Testis (tissue), 3 donors: Measurements from ENCODE around the gene FBXW10B. TPM values are rescaled to one million over a fixed set of nuclear protein-coding genes. Genes with fewer than 3 reads are reported as not detected.
"Not testable (repeated sequence)": the region's sequence is repeated elsewhere in the genome, so short reads cannot be mapped to it uniquely, and the experiment has no call there.

Experiments
- DNase-seq: peaks from one replicate; pipeline ENCODE4 v3.0.0-alpha.2; 2019
- H3K27ac ChIP-seq, 2 donors: fragments of 200-600 bp; sonication (generic); one replicate each; pipeline ENCODE4 v1.5.1; 2019
- H3K27me3 ChIP-seq: fragments of 200-600 bp; sonication (generic); one replicate; pipeline ENCODE4 v1.5.1; 2019
- H3K36me3 ChIP-seq: fragments of 200-600 bp; sonication (generic); one replicate; pipeline ENCODE4 v1.5.1; 2017; ENCODE audit warnings: low read depth; ENCODE audit errors: missing control alignments
- H3K4me1 ChIP-seq: fragments of 200-600 bp; sonication (generic); one replicate; pipeline ENCODE4 v1.5.1; 2019
- H3K4me3 ChIP-seq, 2 donors: fragments of 200-600 bp; sonication (generic); one replicate each; pipeline ENCODE4 v1.5.1; 2017 to 2019
- H3K9me3 ChIP-seq: fragments of 200-600 bp; sonication (generic); one replicate; pipeline ENCODE4 v1.5.1; 2017
- CTCF ChIP-seq, 3 experiments: fragments of 450-650 bp in 2 of 3; fragments of 200-600 bp in 1 of 3; sonication (generic) in 1 of 3; IDR thresholded peaks; one replicate each; pipeline ENCODE4 v1.5.1; 2016 to 2019; ENCODE audit warnings: antibody characterized with exemption in 3 of 3, mild to moderate bottlenecking in 2 of 3, moderate library complexity in 1 of 3
- POLR2A ChIP-seq: fragments of 450-650 bp; IDR thresholded peaks from one replicate; pipeline ENCODE4 v1.6.1; 2017; ENCODE audit warnings: antibody characterized with exemption, mild to moderate bottlenecking, moderate library complexity
- WGBS, 2 donors: methylation state at CpG; one replicate each; pipeline ENCODE4 v1.1.5; 2018; 5-methylcytosine and 5-hydroxymethylcytosine counted together
- intact Hi-C: fragments of 100-400 bp; cut with DNase I; formaldehyde crosslinking; loops from one replicate; pipeline ENCODE4 v1.15.1; 2023; ENCODE audit warnings: low total_unique reads
- polyA plus RNA-seq: library from polyadenylated mRNA; stranded (reverse); fragments of 350-450 nt; fragmentation: Illumina TruSeq; extraction: RNeasy Lipid Tissue Mini Kit (QIAGEN cat#74804); gene quantifications from one replicate; pipeline ENCODE4 v1.2.3, GENCODE V29; 2014; ENCODE audit warnings: low read depth, low replicate concordance; ENCODE audit not compliant: insufficient read depth
- total RNA-seq, 2 donors: library from RNA; depleted of rRNA; stranded (reverse); fragments of >200 nt; gene quantifications; one replicate each; pipeline ENCODE4 v1.2.3, GENCODE V29; 2016

The FBXW10B gene
- total and polyA plus RNA-seq, 3 donors from 2014 or later = 6.8 to 20.5 (median 15.9) TPM

- peak overlapping the region; percentile 41 to 63 for H3K4me3 ChIP-seq
Observed at GRCh38 chr17:15649861-15650421, 30.4 kb upstream of the FBXW10B start.

GRCh38 chr17:15648386-15648785 lies 28.9 kb upstream of the FBXW10B start:
- Histone ChIP-seq H3K4me1 (peaks cover 16% of the 10 kb centered on the region), H3K36me3 (no peaks in the 10 kb centered on the region), H3K4me3 (peak overlapping the region in 1 of 2 donors; percentile 63), H3K27me3 (no peaks in the 10 kb centered on the region), H3K27ac (peak overlapping the region in 1 of 2 donors; percentile 24), H3K9me3 (no peaks in the 10 kb centered on the region)
- no peak for DNase-seq
- 70% methylated on average over 5 of the region's 5 CpGs for WGBS, 2 donors
- no peak for TF ChIP-seq CTCF (IDR thresholded peaks at IDR 0.05)
- TF ChIP-seq POLR2A = no peak
- intact Hi-C loops = no loop called here

More at GRCh38 chr17:15649861-15650421, 30.4 kb upstream of the FBXW10B start:
- Histone ChIP-seq H3K36me3 (no peaks in the 10 kb centered on the region), H3K4me1 (peaks cover 27% of the 10 kb centered on the region), H3K27ac (peak overlapping the region; percentile 74 to 86), H3K9me3 (no peaks in the 10 kb centered on the region), H3K27me3 (no peaks in the 10 kb centered on the region)
- TF ChIP-seq CTCF (IDR thresholded peaks at IDR 0.05) (no peak), POLR2A (no peak)
- no peak for DNase-seq
- 26 to 33% methylated on average over 6 of the region's 6 CpGs for WGBS, 2 donors
- intact Hi-C loops = no loop called here

GRCh38 chr17:15645942-15646312 lies 26.4 kb upstream of the FBXW10B start:
- intact Hi-C loops, H3K36me3 ChIP-seq, H3K9me3 ChIP-seq, DNase-seq, H3K27ac ChIP-seq, H3K27me3 ChIP-seq, H3K4me3 ChIP-seq: not testable (repeated sequence)
- H3K4me1 ChIP-seq = peaks cover 12% of the 10 kb centered on the region
- WGBS, 2 donors = 37 to 48% methylated on average over 5 of the region's 5 CpGs

- H3K4me3 ChIP-seq, H3K4me1 ChIP-seq, DNase-seq, H3K27ac ChIP-seq, H3K27me3 ChIP-seq, H3K9me3 ChIP-seq, intact Hi-C loops, H3K36me3 ChIP-seq: not testable (repeated sequence)
- WGBS, 2 donors = 59 to 70% methylated on average over 10 of the region's 10 CpGs
Observed at GRCh38 chr17:15645099-15645941, 25.8 kb upstream of the FBXW10B start.

- intact Hi-C loops, H3K4me1 ChIP-seq, H3K27ac ChIP-seq, H3K36me3 ChIP-seq, H3K4me3 ChIP-seq, H3K27me3 ChIP-seq, H3K9me3 ChIP-seq, DNase-seq: not testable (repeated sequence)
- WGBS, 2 donors = 81 to 100% methylated on average over 1 to 2 of the region's 12 CpGs
Observed at GRCh38 chr17:15642505-15643251, 23.2 kb upstream of the FBXW10B start.

- H3K36me3 ChIP-seq, intact Hi-C loops, H3K4me3 ChIP-seq, DNase-seq, H3K27ac ChIP-seq, H3K9me3 ChIP-seq, H3K27me3 ChIP-seq, H3K4me1 ChIP-seq: not testable (repeated sequence)
- WGBS, 2 donors = 86 to 87% methylated on average over 1 to 4 of the region's 4 CpGs
Observed at GRCh38 chr17:15642014-15642413, 22.5 kb upstream of the FBXW10B start.

- H3K4me3 ChIP-seq, H3K27me3 ChIP-seq, intact Hi-C loops, H3K9me3 ChIP-seq, H3K4me1 ChIP-seq, H3K27ac ChIP-seq, DNase-seq, H3K36me3 ChIP-seq: not testable (repeated sequence)
- WGBS, 2 donors = 89 to 96% methylated on average over 2 of the region's 2 CpGs
Observed at GRCh38 chr17:15630930-15631453, 11.5 kb upstream of the FBXW10B start.

- DNase-seq, H3K27me3 ChIP-seq, H3K4me3 ChIP-seq, H3K4me1 ChIP-seq, H3K36me3 ChIP-seq, H3K9me3 ChIP-seq, intact Hi-C loops, H3K27ac ChIP-seq: not testable (repeated sequence)
- 62 to 81% methylated on average over 7 of the region's 7 CpGs for WGBS, 2 donors
Observed at GRCh38 chr17:15629991-15630390, 10.5 kb upstream of the FBXW10B start.

- H3K36me3 ChIP-seq, H3K27me3 ChIP-seq, DNase-seq, intact Hi-C loops, H3K4me1 ChIP-seq, H3K4me3 ChIP-seq, H3K9me3 ChIP-seq, H3K27ac ChIP-seq: not testable (repeated sequence)
- 81 to 85% methylated on average over 3 of the region's 3 CpGs for WGBS, 2 donors
Observed at GRCh38 chr17:15623661-15624209, 4.2 kb upstream of the FBXW10B start.
